HAP-1 (cell line): Measurements from ENCODE around the gene SPG7.

Experiments
- DNase-seq, 2 experiments: peaks; one replicate each; pipeline ENCODE4 v3.0.0-alpha.2; 2016 to 2020; ENCODE audit warnings: low spot score in 2 of 2
- H3K27me3 ChIP-seq: fragments of 250-450 bp; sonication (Bioruptor Pico); 2 replicates; pipeline ENCODE4 v1.5.1; 2020; ENCODE audit warnings: low read depth, mild to moderate bottlenecking, moderate library complexity
- H3K36me3 ChIP-seq: fragments of 250-450 bp; sonication (Bioruptor Pico); replicated peaks from 2 replicates; pipeline ENCODE4 v1.5.1; 2020; ENCODE audit warnings: mild to moderate bottlenecking
- H3K4me1 ChIP-seq: fragments of 250-450 bp; sonication (Bioruptor Pico); 2 replicates; pipeline ENCODE4 v1.5.1; 2020; ENCODE audit warnings: mild to moderate bottlenecking
- H3K4me3 ChIP-seq: fragments of 250-450 bp; sonication (Bioruptor Pico); 2 replicates; pipeline ENCODE4 v1.5.1; 2020; ENCODE audit warnings: mild to moderate bottlenecking, moderate library complexity
- H3K9me3 ChIP-seq: fragments of 250-450 bp; sonication (Bioruptor Pico); 2 replicates; pipeline ENCODE4 v1.5.1; 2020; ENCODE audit warnings: mild to moderate bottlenecking, moderate library complexity
- in situ Hi-C: fragments of 300-500 bp; cut with MboI; formaldehyde crosslinking; loops from 3 replicates; pipeline ENCODE4 v1.14.3; 2020; ENCODE audit warnings: low sequenced_read_pairs, inconsistent platforms, mixed read lengths

Gene SPG7

GRCh38 chr16:89476811-89477261 lies 31.4 kb upstream of the SPG7 start:
- H3K36me3 ChIP-seq = peaks cover 8% of the 10 kb centered on the region
- H3K4me3 ChIP-seq = no peak overlapping the region
- no peaks in the 10 kb centered on the region for H3K27me3 ChIP-seq
- DNase-seq = no peak
- H3K4me1 ChIP-seq = peaks cover 2% of the 10 kb centered on the region
- in situ Hi-C loops = no loop called here
- H3K9me3 ChIP-seq = no peaks in the 10 kb centered on the region

DNA sequence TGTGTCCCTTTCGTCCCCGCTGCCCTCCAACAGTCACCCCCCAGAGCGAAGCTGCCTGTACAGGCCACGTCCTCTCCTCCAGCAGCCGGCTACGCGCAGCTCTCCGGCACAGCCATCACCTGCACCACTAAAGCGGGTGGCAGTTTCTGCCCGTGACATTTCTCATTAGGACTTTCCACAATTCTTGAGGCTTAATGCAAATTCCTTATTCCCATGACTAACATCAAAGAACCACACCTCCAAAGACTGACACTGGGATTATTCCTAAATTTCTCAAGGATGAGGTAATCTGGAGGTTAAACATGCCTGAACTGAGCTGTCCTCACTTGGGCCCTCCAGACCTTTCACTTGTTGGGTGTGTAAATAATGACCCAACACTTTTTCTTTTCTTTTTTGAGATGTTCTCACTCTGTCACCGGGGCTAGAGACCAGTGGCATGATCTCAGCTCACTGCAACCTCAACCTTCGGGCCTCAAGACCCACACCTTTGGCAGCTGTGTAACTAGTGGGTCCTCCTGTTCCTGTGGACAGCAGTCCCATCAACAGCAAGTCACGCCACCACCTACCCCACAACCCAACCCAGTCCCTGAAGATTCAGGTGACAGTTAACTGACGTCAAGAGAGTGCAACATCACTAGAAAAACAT lies 29.5 kb upstream of the SPG7 start:
- in situ Hi-C loops = no loop called here
- Histone ChIP-seq H3K4me1 (no peaks in the 10 kb centered on the region; the same call in 1 of the 2 replicates), H3K4me3 (no peak overlapping the region)

DNA sequence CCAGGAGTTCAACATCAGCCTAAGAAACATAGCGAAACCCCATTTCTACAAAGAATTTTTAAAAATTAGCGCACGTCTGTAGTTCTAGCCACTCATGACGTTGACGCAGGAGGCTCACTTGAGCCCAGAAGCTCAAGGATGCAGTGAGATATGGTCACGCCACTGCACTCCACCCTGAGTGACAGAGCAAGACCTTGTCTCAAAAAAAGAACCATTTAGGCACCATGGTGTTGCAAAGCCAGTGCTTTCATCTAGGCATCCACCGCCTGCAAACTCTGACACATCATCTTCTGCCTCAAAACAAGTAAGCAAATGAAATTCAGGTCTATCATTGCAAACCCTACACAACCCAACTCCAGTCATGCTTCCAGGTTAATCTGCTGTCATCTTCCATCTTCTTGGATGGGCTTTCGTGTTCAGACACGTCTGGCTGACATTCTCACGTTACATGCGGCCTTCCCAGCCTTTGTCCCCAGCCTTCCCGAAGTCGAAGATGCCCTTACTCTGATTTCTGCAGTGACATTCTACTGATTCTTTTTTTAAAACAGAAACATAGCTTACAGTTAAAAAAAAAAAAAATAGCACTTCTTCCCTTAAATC lies 26.7 kb upstream of the SPG7 start:
- no peaks in the 10 kb centered on the region for H3K9me3 ChIP-seq
- no peak overlapping the region for H3K4me3 ChIP-seq
- peaks cover 28% of the 10 kb centered on the region for H3K36me3 ChIP-seq
- H3K27me3 ChIP-seq = no peaks in the 10 kb centered on the region
- in situ Hi-C loops = no loop called here
- DNase-seq = no peak
- H3K4me1 ChIP-seq = peaks cover 21% of the 10 kb centered on the region

More for the DNA sequence above, 29.5 kb upstream of the SPG7 start:
- peaks cover 18% of the 10 kb centered on the region for H3K36me3 ChIP-seq
- no peaks in the 10 kb centered on the region for H3K9me3 ChIP-seq
- H3K27me3 ChIP-seq = no peaks in the 10 kb centered on the region
- DNase-seq = no peak

- Histone ChIP-seq H3K4me3 (no peak overlapping the region), H3K27me3 (no peaks in the 10 kb centered on the region), H3K4me1 (peaks cover 28% of the 10 kb centered on the region), H3K36me3 (peaks cover 31% of the 10 kb centered on the region), H3K9me3 (no peaks in the 10 kb centered on the region)
- no peak for DNase-seq
- in situ Hi-C loops = no loop called here
Measured at GRCh38 chr16:89482150-89482816, 25.9 kb upstream of the SPG7 start.

- no peak overlapping the region for H3K4me3 ChIP-seq
- in situ Hi-C loops = no loop called here
- H3K4me1 ChIP-seq = peaks cover 31% of the 10 kb centered on the region
- peaks cover 36% of the 10 kb centered on the region for H3K36me3 ChIP-seq
- no peak for DNase-seq
- no peaks in the 10 kb centered on the region for H3K27me3 ChIP-seq
- no peaks in the 10 kb centered on the region for H3K9me3 ChIP-seq
Measured at GRCh38 chr16:89482817-89483205, 25.4 kb upstream of the SPG7 start.

- Histone ChIP-seq H3K27me3 (no peaks in the 10 kb centered on the region), H3K4me3 (no peak overlapping the region), H3K4me1 (peaks cover 39% of the 10 kb centered on the region), H3K9me3 (no peaks in the 10 kb centered on the region), H3K36me3 (peaks cover 38% of the 10 kb centered on the region)
- in situ Hi-C loops = no loop called here
- no peak for DNase-seq
Measured at GRCh38 chr16:89484041-89484501, 24.1 kb upstream of the SPG7 start.

GRCh38 chr16:89484923-89485679 lies 23.1 kb upstream of the SPG7 start:
- Histone ChIP-seq H3K9me3 (no peaks in the 10 kb centered on the region), H3K27me3 (no peaks in the 10 kb centered on the region), H3K4me1 (peaks cover 39% of the 10 kb centered on the region), H3K4me3 (no peak overlapping the region), H3K36me3 (peaks cover 38% of the 10 kb centered on the region)
- DNase-seq = no peak
- in situ Hi-C loops = no loop called here

- H3K27me3 ChIP-seq = no peaks in the 10 kb centered on the region
- H3K9me3 ChIP-seq = no peaks in the 10 kb centered on the region
- peaks cover 33% of the 10 kb centered on the region for H3K36me3 ChIP-seq
- in situ Hi-C loops = no loop called here
- H3K4me1 ChIP-seq = peaks cover 39% of the 10 kb centered on the region
- peak in 1 of 2 experiments; percentile 37 for DNase-seq
- no peak overlapping the region for H3K4me3 ChIP-seq
Measured at GRCh38 chr16:89485701-89486246, 22.4 kb upstream of the SPG7 start.

- peak overlapping the region; percentile 62 for H3K4me3 ChIP-seq
- DNase-seq = peak; percentile 83 to 90
- peaks cover 43% of the 10 kb centered on the region for H3K4me1 ChIP-seq
- H3K36me3 ChIP-seq = peaks cover 16% of the 10 kb centered on the region
- in situ Hi-C loops = no loop called here
- H3K9me3 ChIP-seq = no peaks in the 10 kb centered on the region
- no peaks in the 10 kb centered on the region for H3K27me3 ChIP-seq
Measured at GRCh38 chr16:89489040-89489897, 18.9 kb upstream of the SPG7 start.

DNA sequence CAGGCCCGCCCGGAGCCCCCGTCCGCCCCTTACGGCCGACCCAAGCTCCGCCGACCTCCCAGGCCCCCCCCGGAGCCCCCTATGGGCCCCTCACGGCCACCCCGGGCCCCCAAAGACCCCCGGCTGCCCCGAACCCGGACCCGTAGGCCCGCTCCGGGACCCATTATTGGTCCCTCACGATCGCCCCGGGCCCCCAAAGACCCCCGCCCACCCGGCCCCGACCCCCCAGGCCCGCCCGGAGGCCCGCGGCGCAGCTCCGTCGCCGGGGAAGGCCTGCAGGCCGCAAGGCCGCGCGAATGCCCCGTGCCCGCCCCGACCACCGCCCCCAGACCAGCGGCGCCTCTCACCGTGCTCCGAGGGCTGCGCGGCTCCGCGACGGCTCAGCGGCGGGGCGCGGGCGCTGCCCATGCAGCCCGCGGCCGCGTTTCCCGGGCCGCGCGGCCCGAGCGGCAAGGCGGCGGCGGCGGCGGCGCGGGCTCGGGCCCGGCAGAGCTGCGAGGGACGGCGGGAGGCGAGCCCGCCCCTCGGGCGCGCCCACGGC lies 18.2 kb upstream of the SPG7 start:
- DNase-seq = no peak
- Histone ChIP-seq H3K4me3 (peak overlapping the region; percentile 72), H3K27me3 (no peaks in the 10 kb centered on the region), H3K36me3 (peaks cover 14% of the 10 kb centered on the region), H3K9me3 (no peaks in the 10 kb centered on the region), H3K4me1 (peaks cover 36% of the 10 kb centered on the region)
- in situ Hi-C loops = no loop called here

GRCh38 chr16:89490439-89491237 lies 17.6 kb upstream of the SPG7 start, which contains the start of gene ANKRD11:
Gene ANKRD11, minus strand, starts transcription at chr16:89490561. Its CDS starts 173,542 bp downstream, at chr16:89317019.
- DNase-seq = peak; percentile 99
- Histone ChIP-seq H3K36me3 (peaks cover 11% of the 10 kb centered on the region), H3K4me1 (peaks cover 32% of the 10 kb centered on the region), H3K4me3 (peak within 1 kb of the TSS; percentile 72), H3K27me3 (no peaks in the 10 kb centered on the region), H3K9me3 (no peaks in the 10 kb centered on the region)
- in situ Hi-C loops = no loop called here
